Measurements from ENCODE around the gene CPSF7.

CPSF7 gene

GRCh38 chr11:61359516-61359915 lies 70.3 kb downstream of the CPSF7 start:
- no peak overlapping the region for H3K27ac ChIP-seq (ENCODE audit: low read length)
- no peak overlapping the region for H3K9ac ChIP-seq (ENCODE audit: low read depth, low read length)
- H3K9me3 ChIP-seq (ENCODE audit: insufficient read depth, low read length, severe bottlenecking): no peaks in the 10 kb centered on the region
- H3K4me3 ChIP-seq (ENCODE audit: low read depth in 1 of 2, low read length in 2 of 2): no peak overlapping the region
- no peak for ATAC-seq (ENCODE audit: insufficient read depth, low read depth)
- H3K79me2 ChIP-seq (ENCODE audit: insufficient read depth, low read length): peaks cover 45% of the 10 kb centered on the region
- H3K27me3 ChIP-seq (ENCODE audit: insufficient read depth, low read length, poor library complexity): no peaks in the 10 kb centered on the region
- H4K20me1 ChIP-seq (ENCODE audit: insufficient read depth, low read length): no peaks in the 10 kb centered on the region
- DNase-seq: no peak
- peaks cover 21% of the 10 kb centered on the region for H3K36me3 ChIP-seq (ENCODE audit: insufficient read depth, low read length)
- H3K4me1 ChIP-seq (ENCODE audit: insufficient read depth, low read length): peaks cover 32% of the 10 kb centered on the region
- no peak overlapping the region for H2AFZ ChIP-seq (ENCODE audit: low read depth, low read length)
- H3K4me2 ChIP-seq (ENCODE audit: insufficient read depth, low read length): peak overlapping the region; percentile 91; the same call in 1 of the 2 replicates
- no peak for TF ChIP-seq EZH2 (IDR thresholded peaks at IDR 0.05; ENCODE audit: borderline replicate concordance, low read depth, low read length, severe bottlenecking)
- TF ChIP-seq CTCF (IDR thresholded peaks at IDR 0.05; ENCODE audit: borderline replicate concordance, extremely low read depth, low read length, poor library complexity, severe bottlenecking): no peak

GRCh38 chr11:61358566-61358965 lies 71.2 kb downstream of the CPSF7 start:
- ATAC-seq (ENCODE audit: insufficient read depth, low read depth): no peak
- peaks cover 28% of the 10 kb centered on the region for H3K4me1 ChIP-seq (ENCODE audit: insufficient read depth, low read length)
- H3K36me3 ChIP-seq (ENCODE audit: insufficient read depth, low read length): peaks cover 17% of the 10 kb centered on the region
- no peak overlapping the region for H3K4me2 ChIP-seq (ENCODE audit: insufficient read depth, low read length)
- H3K27ac ChIP-seq (ENCODE audit: low read length): no peak overlapping the region
- no peak for TF ChIP-seq CTCF (IDR thresholded peaks at IDR 0.05; ENCODE audit: borderline replicate concordance, extremely low read depth, low read length, poor library complexity, severe bottlenecking)
- no peak for TF ChIP-seq EZH2 (IDR thresholded peaks at IDR 0.05; ENCODE audit: borderline replicate concordance, low read depth, low read length, severe bottlenecking)
- no peak overlapping the region for H3K4me3 ChIP-seq (ENCODE audit: low read depth in 1 of 2, low read length in 2 of 2)
- H4K20me1 ChIP-seq (ENCODE audit: insufficient read depth, low read length): no peaks in the 10 kb centered on the region
- no peak overlapping the region for H2AFZ ChIP-seq (ENCODE audit: low read depth, low read length)
- peaks cover 35% of the 10 kb centered on the region for H3K79me2 ChIP-seq (ENCODE audit: insufficient read depth, low read length)
- DNase-seq: no peak
- no peaks in the 10 kb centered on the region for H3K9me3 ChIP-seq (ENCODE audit: insufficient read depth, low read length, severe bottlenecking)
- no peaks in the 10 kb centered on the region for H3K27me3 ChIP-seq (ENCODE audit: insufficient read depth, low read length, poor library complexity)
- H3K9ac ChIP-seq (ENCODE audit: low read depth, low read length): no peak overlapping the region

GRCh38 chr11:61357894-61358239 lies 71.9 kb downstream of the CPSF7 start:
- H3K4me2 ChIP-seq (ENCODE audit: insufficient read depth, low read length): no peak overlapping the region
- peaks cover 29% of the 10 kb centered on the region for H3K79me2 ChIP-seq (ENCODE audit: insufficient read depth, low read length)

More at GRCh38 chr11:61357894-61358239, 71.9 kb downstream of the CPSF7 start:
- H3K36me3 ChIP-seq (ENCODE audit: insufficient read depth, low read length): peaks cover 19% of the 10 kb centered on the region
- H4K20me1 ChIP-seq (ENCODE audit: insufficient read depth, low read length): no peaks in the 10 kb centered on the region
- H3K4me3 ChIP-seq (ENCODE audit: low read depth in 1 of 2, low read length in 2 of 2): no peak overlapping the region
- H2AFZ ChIP-seq (ENCODE audit: low read depth, low read length): no peak overlapping the region
- DNase-seq: no peak
- no peak for ATAC-seq (ENCODE audit: insufficient read depth, low read depth)
- no peaks in the 10 kb centered on the region for H3K27me3 ChIP-seq (ENCODE audit: insufficient read depth, low read length, poor library complexity)
- peaks cover 22% of the 10 kb centered on the region for H3K4me1 ChIP-seq (ENCODE audit: insufficient read depth, low read length)
- H3K9me3 ChIP-seq (ENCODE audit: insufficient read depth, low read length, severe bottlenecking): no peaks in the 10 kb centered on the region
- no peak for TF ChIP-seq CTCF (IDR thresholded peaks at IDR 0.05; ENCODE audit: borderline replicate concordance, extremely low read depth, low read length, poor library complexity, severe bottlenecking)
- no peak for TF ChIP-seq EZH2 (IDR thresholded peaks at IDR 0.05; ENCODE audit: borderline replicate concordance, low read depth, low read length, severe bottlenecking)
- no peak overlapping the region for H3K27ac ChIP-seq (ENCODE audit: low read length)
- no peak overlapping the region for H3K9ac ChIP-seq (ENCODE audit: low read depth, low read length)

Data from DND-41 (cell line).